Right atrium auricular region (tissue), 2 donors: Measurements from ENCODE around the gene TBC1D2. TPM values are rescaled to one million over a fixed set of nuclear protein-coding genes. Genes with fewer than 3 reads are reported as not detected.

Experiments
- DNase-seq: peaks from one replicate; pipeline ENCODE4 v3.0.0-alpha.2; 2019; ENCODE audit warnings: low spot score
- H3K27ac ChIP-seq, 2 donors: fragments of 200-600 bp; sonication (generic); 1 replicate in 1 of 2; 2 replicates in 1 of 2; pipeline ENCODE4 v1.5.1; 2016 to 2019
- H3K27me3 ChIP-seq, 2 donors: fragments of 200-600 bp; sonication (generic); one replicate each; pipeline versions ENCODE4 v1.5.1 to v1.6.0; 2017 to 2019
- H3K36me3 ChIP-seq: fragments of 200-600 bp; sonication (generic); one replicate; pipeline ENCODE4 v1.5.1; 2016
- H3K4me1 ChIP-seq, 2 donors: fragments of 200-600 bp; sonication (generic); one replicate each; pipeline versions ENCODE4 v1.5.1 to v1.6.0; 2017 to 2019
- H3K4me3 ChIP-seq, 2 donors: fragments of 200-600 bp; sonication (generic); 1 replicate in 1 of 2; 2 replicates in 1 of 2; pipeline ENCODE4 v1.5.1; 2017 to 2019; ENCODE audit warnings: mild to moderate bottlenecking in 1 of 2, moderate library complexity in 1 of 2
- H3K9me3 ChIP-seq, 2 donors: fragments of 200-600 bp; sonication (generic); one replicate each; pipeline ENCODE4 v1.5.1; 2019
- total RNA-seq, 2 donors: library from RNA; depleted of rRNA; stranded (reverse); fragments of >200 nt; gene quantifications; one replicate each; pipeline ENCODE4 v1.1.0, GENCODE V29; 2016
- TF ChIP-seq, protein P1 (sequence below), 2 donors: fragments of 200-600 bp; sonication (generic); IDR thresholded peaks; one replicate each; pipeline ENCODE4 v1.5.1; 2019; ENCODE audit warnings: antibody characterized with exemption in 2 of 2

Gene TBC1D2
- total RNA-seq, 2 donors from 2014 or later = 2.6 to 4.6 TPM

DNA sequence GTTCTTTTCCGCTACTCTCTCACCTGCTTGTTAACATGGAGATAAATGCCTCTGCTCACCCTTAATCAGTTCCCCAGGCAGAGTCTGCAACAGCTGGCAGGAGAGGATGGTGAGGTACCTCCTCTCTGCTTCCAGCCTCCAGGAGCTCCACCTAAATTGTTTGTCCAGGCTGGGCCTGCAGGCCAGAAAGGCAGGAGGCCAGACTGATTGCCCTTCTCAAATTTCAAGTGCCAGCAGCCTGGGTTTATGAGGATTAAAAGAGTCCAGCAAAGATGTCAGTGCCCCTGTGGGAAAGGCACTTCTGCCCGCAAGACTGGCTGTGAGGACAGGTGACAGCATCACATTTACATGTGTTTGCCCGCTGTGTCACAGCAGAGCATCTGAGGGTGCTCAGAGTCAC, 82.8 kb downstream of the TBC1D2 start:
- no peak overlapping the region for H3K4me3 ChIP-seq
- H3K4me1 ChIP-seq = no peaks in the 10 kb centered on the region
- no peak overlapping the region for H3K27ac ChIP-seq
- no peak for DNase-seq
- TF ChIP-seq, protein P1, sequence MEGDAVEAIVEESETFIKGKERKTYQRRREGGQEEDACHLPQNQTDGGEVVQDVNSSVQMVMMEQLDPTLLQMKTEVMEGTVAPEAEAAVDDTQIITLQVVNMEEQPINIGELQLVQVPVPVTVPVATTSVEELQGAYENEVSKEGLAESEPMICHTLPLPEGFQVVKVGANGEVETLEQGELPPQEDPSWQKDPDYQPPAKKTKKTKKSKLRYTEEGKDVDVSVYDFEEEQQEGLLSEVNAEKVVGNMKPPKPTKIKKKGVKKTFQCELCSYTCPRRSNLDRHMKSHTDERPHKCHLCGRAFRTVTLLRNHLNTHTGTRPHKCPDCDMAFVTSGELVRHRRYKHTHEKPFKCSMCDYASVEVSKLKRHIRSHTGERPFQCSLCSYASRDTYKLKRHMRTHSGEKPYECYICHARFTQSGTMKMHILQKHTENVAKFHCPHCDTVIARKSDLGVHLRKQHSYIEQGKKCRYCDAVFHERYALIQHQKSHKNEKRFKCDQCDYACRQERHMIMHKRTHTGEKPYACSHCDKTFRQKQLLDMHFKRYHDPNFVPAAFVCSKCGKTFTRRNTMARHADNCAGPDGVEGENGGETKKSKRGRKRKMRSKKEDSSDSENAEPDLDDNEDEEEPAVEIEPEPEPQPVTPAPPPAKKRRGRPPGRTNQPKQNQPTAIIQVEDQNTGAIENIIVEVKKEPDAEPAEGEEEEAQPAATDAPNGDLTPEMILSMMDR (IDR thresholded peaks at IDR 0.05) = no peak
- H3K36me3 ChIP-seq = no peaks in the 10 kb centered on the region
- H3K9me3 ChIP-seq = no peaks in the 10 kb centered on the region
- no peaks in the 10 kb centered on the region for H3K27me3 ChIP-seq

DNA sequence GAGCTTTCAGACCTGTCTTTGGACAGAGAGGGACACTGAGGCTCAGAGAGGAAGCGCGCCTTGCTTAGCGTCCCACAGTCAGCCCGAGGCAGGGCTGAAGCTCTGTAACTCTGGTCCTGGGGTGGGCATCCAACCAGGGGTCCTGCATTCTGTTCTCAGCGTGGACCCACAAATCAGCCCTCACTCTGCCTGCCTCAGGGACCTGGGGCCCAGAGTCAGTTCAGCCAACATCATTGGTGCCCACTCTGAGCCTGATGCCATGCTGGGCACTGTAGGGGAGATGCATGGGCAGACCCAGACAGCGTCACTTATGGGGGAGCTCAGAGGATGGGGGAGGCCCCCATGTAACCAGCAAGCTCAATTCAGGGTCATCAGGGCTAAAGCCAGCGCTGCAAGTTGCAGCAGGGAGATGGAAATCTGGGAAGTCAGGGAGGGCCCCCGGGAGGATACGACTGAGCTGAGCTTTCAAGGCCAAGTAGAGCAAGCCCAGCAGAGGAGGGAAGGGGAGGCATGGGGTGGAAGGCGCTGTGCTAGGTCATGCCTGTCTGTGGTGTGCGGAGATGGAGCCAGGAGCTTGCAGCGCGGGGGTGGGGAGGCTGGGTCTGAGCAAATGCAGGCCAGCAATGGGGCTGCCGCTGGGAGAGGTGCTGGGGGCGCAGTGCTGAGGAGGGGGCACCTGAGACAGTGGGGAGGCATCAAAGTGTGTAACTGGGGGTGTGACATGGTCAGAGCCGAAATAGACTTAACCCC, 84.1 kb downstream of the TBC1D2 start:
- H3K9me3 ChIP-seq = no peaks in the 10 kb centered on the region
- H3K4me1 ChIP-seq = no peaks in the 10 kb centered on the region
- DNase-seq = no peak
- H3K27ac ChIP-seq = no peak overlapping the region
- TF ChIP-seq, protein P1 (IDR thresholded peaks at IDR 0.05) = no peak
- no peaks in the 10 kb centered on the region for H3K27me3 ChIP-seq
- H3K4me3 ChIP-seq = no peak overlapping the region
- H3K36me3 ChIP-seq = no peaks in the 10 kb centered on the region

DNA sequence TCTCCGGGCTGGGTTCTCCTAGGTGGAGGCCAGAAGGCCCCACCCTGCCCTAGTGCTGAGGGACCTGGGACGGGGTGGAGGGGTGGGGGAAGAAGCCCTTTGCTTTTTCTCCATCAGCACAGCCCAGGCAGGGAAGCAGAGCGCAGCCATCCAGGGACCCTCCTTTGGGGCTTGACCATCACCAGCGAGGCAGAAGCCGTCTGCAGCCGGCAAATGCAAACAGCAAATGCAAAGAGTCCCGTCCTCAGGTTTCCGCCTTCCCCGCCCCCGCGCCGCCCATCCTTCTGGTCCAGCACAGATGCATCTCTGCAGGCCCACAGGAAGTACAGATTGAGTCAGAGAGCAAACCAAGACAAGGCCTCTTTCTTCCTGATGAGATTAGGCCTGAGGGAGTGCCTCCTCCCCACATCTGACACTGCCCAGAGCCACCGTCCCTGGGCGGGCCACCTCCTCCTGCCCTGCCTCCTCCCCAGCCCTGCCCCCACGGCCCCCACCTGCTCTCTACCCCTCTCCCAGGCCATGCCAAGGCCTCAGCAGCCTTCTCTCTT, 86.4 kb downstream of the TBC1D2 start:
- Histone ChIP-seq H3K4me3 (no peak overlapping the region), H3K4me1 (no peaks in the 10 kb centered on the region), H3K27me3 (no peaks in the 10 kb centered on the region), H3K27ac (no peak overlapping the region), H3K9me3 (no peaks in the 10 kb centered on the region), H3K36me3 (no peaks in the 10 kb centered on the region)
- TF ChIP-seq, protein P1 (IDR thresholded peaks at IDR 0.05) = no peak
- no peak for DNase-seq

DNA sequence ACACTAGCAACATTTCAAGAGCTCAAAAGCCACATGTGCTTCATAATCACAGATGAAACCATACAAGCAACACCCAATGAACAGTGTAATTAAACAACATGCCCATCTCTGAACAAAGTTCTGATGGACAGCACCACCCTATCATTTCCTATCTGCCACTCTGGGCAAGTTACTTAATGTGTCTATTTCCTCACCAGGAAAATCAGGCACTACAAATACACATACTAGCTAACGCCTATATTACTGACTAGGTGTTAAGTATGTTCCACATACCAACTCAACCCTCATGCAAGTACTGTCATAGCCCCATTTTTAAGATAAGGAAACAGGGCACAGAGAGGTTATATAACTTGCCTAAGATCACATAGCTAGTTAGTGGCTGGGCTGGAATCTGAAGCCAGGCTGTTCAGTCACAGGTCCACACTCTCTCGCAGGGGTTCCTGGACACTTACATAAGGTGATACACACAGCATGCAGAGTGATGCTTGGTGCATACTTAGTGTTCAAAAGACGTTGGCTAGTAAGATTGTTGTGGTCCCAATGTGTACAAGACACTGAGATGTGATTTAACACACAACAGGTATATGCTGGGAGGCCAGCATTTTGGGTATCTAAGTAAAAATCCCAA, 87.2 kb downstream of the TBC1D2 start:
- H3K4me1 ChIP-seq = no peaks in the 10 kb centered on the region
- H3K27ac ChIP-seq = no peak overlapping the region
- no peaks in the 10 kb centered on the region for H3K27me3 ChIP-seq
- TF ChIP-seq, protein P1 (IDR thresholded peaks at IDR 0.05) = no peak
- no peaks in the 10 kb centered on the region for H3K36me3 ChIP-seq
- H3K9me3 ChIP-seq = no peaks in the 10 kb centered on the region
- DNase-seq = no peak
- no peak overlapping the region for H3K4me3 ChIP-seq

DNA sequence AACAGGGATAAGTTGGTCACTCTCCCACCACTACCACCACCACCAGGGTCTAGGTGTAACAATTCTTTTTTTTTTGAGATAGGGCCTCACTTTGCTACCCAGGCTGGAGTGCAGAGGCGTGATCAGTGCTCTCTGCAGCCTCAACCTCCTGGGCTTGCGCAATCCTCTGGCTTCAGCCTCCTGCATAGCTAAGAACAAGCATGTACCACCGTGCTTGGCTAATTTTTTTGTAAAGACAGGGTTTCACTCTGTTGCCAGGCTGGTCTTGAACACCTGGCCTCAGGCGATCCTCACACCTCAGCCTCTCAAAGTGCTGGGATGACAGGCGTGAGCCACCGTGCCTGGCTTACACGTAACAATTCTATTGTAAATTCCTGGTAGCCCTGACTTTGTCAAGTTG, 90.5 kb downstream of the TBC1D2 start:
- no peak for DNase-seq
- TF ChIP-seq, protein P1 (IDR thresholded peaks at IDR 0.05) = no peak
- H3K27ac ChIP-seq = no peak overlapping the region
- no peak overlapping the region for H3K4me3 ChIP-seq
- H3K36me3 ChIP-seq = no peaks in the 10 kb centered on the region
- H3K9me3 ChIP-seq = no peaks in the 10 kb centered on the region
- H3K4me1 ChIP-seq = no peaks in the 10 kb centered on the region
- no peaks in the 10 kb centered on the region for H3K27me3 ChIP-seq
